HepG2 (cell line): ENCODE data around the gene AMOTL2. TPM values are rescaled to one million over a fixed set of nuclear protein-coding genes. Genes with fewer than 3 reads are reported as not detected.

Source experiments
- ATAC-seq: fragments of 200-7000 bp; cut with Tn5 transposase; 3 replicates; pipeline ENCODE4 v1.9.1; 2020; ENCODE audit warnings: mild to moderate bottlenecking, moderate library complexity
- BruUV-seq: library from RNA; stranded (reverse); fragments of 400-500 nt; replicated peaks from 2 replicates; lab custom pipeline; 2021; lab: Mats Ljungman, UMichigan
- CTCF ChIA-PET: fragments of 300-600 bp; formaldehyde crosslinking; extraction: SDS; loops from one replicate; lab custom pipeline; 2021; ENCODE audit warnings: low total read pairs, inconsistent platforms, low intra/inter-chr PET ratio; lab: Yijun Ruan, JAX
- POLR2A ChIA-PET: fragments of 350-600 bp; sonication (Branson Sonifier 250); formaldehyde crosslinking; loops from one replicate; lab custom pipeline; 2020; ENCODE audit warnings: antibody characterized with exemption, inconsistent platforms; lab: Yijun Ruan, JAX
- DNase-seq: peaks from one replicate; pipeline ENCODE4 v3.0.0-alpha.2; 2015; ENCODE audit warnings: low spot score
- FAIRE-seq: peaks from 3 replicates; lab custom pipeline; 2011; peaks lifted over from hg19 to GRCh38; lab: Jason Lieb, UNC
- H2AFZ ChIP-seq: one replicate; pipeline ENCODE4 v1.6.1; 2011; ENCODE audit warnings: low read length, inconsistent platforms
- H3K27ac ChIP-seq: fragments of 300-600 bp; 3 replicates; pipeline ENCODE4 v1.8.0; 2011; ENCODE audit warnings: mixed run types, mild to moderate bottlenecking, mixed read lengths, low read length, inconsistent platforms; ENCODE audit not compliant: insufficient read depth; ENCODE audit errors: extremely low read length
- H3K27me3 ChIP-seq, 2 experiments: fragments of 200-600 bp in 1 of 2; 2 replicates in 1 of 2; 3 replicates in 1 of 2; pipeline versions ENCODE4 v1.6.0 to v1.8.0; 2011; ENCODE audit warnings: low read length in 2 of 2, mild to moderate bottlenecking in 2 of 2, moderate library complexity in 2 of 2, inconsistent platforms in 1 of 2; ENCODE audit not compliant: insufficient read depth in 2 of 2, control insufficient read depth in 1 of 2
- H3K36me3 ChIP-seq, 2 experiments: fragments of 200-600 bp in 1 of 2; replicated peaks in 1 of 2; 2 replicates in 1 of 2; 3 replicates in 1 of 2; pipeline versions ENCODE4 v1.5.1 to v1.8.0; 2011; ENCODE audit warnings: low read length in 2 of 2, inconsistent platforms in 1 of 2; ENCODE audit not compliant: insufficient read depth in 2 of 2, control insufficient read depth in 1 of 2
- H3K4me1 ChIP-seq: 2 replicates; pipeline ENCODE4 v1.5.1; 2012; ENCODE audit warnings: low read length, inconsistent platforms; ENCODE audit not compliant: insufficient read depth
- H3K4me2 ChIP-seq: 2 replicates; pipeline ENCODE4 v1.6.0; 2011; ENCODE audit warnings: low read depth, low read length, inconsistent platforms
- H3K4me3 ChIP-seq, 3 experiments: fragments of 200-600 bp in 1 of 3; sonication (generic), shearing (Covaris generic) in 1 of 3; replicated peaks in 1 of 3; 2 replicates each; pipeline ENCODE4 v1.5.1; 2011 to 2016; ENCODE audit warnings: low read length in 3 of 3, inconsistent platforms in 2 of 3, low read depth in 2 of 3, mild to moderate bottlenecking in 2 of 3, control low read depth in 1 of 3, mixed read lengths in 1 of 3; ENCODE audit not compliant: insufficient read depth in 1 of 3
- H3K79me2 ChIP-seq: one replicate; pipeline ENCODE4 v1.6.1; 2011; ENCODE audit warnings: low read length, inconsistent platforms; ENCODE audit not compliant: insufficient read depth
- H3K9ac ChIP-seq: 2 replicates; pipeline ENCODE4 v1.6.0; 2011; ENCODE audit warnings: mild to moderate bottlenecking, low read depth, low read length, inconsistent platforms; ENCODE audit not compliant: insufficient read depth
- H3K9me3 ChIP-seq: 2 replicates; pipeline ENCODE4 v1.5.1; 2012; ENCODE audit warnings: mild to moderate bottlenecking, low read length
- H4K20me1 ChIP-seq: 2 replicates; pipeline ENCODE4 v1.6.0; 2011; ENCODE audit warnings: inconsistent platforms, mild to moderate bottlenecking, low read length, moderate library complexity; ENCODE audit not compliant: insufficient read depth
- HMG20A ChIP-seq: IDR thresholded peaks from 2 replicates; pipeline ENCODE4 v1.6.1; 2016; ENCODE audit warnings: borderline replicate concordance
- HNRNPL ChIP-seq: fragments of 200-400 bp; formaldehyde crosslinking; IDR thresholded peaks from 2 replicates; pipeline ENCODE4 v1.6.1; 2017; ENCODE audit warnings: mild to moderate bottlenecking, low read depth, low read length
- NFE2L1 ChIP-seq: sonication (generic); formaldehyde crosslinking; IDR thresholded peaks from 2 replicates; pipeline ENCODE4 v1.4.0; 2020; ENCODE audit warnings: missing genetic modification reagents, mild to moderate bottlenecking, borderline replicate concordance
- ZNF101 ChIP-seq: sonication (generic); formaldehyde crosslinking; IDR thresholded peaks from 2 replicates; pipeline ENCODE4 v1.4.0; 2020; ENCODE audit warnings: mild to moderate bottlenecking, low read depth, missing genetic modification reagents, borderline replicate concordance
- ZNF333 ChIP-seq: sonication (generic); formaldehyde crosslinking; IDR thresholded peaks from 2 replicates; pipeline ENCODE4 v1.4.0; 2020; ENCODE audit warnings: mild to moderate bottlenecking, missing genetic modification reagents, borderline replicate concordance
- ZNF33B ChIP-seq: sonication (generic); formaldehyde crosslinking; IDR thresholded peaks from 2 replicates; pipeline ENCODE4 v1.5.1; 2020; ENCODE audit warnings: mild to moderate bottlenecking, missing genetic modification reagents
- ZNF839 ChIP-seq: sonication (generic); formaldehyde crosslinking; IDR thresholded peaks from 2 replicates; pipeline ENCODE4 v1.4.0; 2020; ENCODE audit warnings: missing genetic modification reagents, mild to moderate bottlenecking, borderline replicate concordance
- WGBS: methylation state at CpG from one replicate; pipeline ENCODE4 v1.1.6; 2017; ENCODE audit warnings: low lambda C conversion rate; 5-methylcytosine and 5-hydroxymethylcytosine counted together
- in situ Hi-C: cut with HindIII; loops from 2 replicates; pipeline ENCODE4 v1.10.0; 2017; ENCODE audit warnings: low pct_unique_long_range_greater_than_20kb; ENCODE audit not compliant: extremely low pct_ligation_motif_present
- intact Hi-C: fragments of 100-400 bp; cut with micrococcal nuclease; formaldehyde crosslinking; loops from one replicate; pipeline ENCODE4 v1.10.0; 2022; ENCODE audit not compliant: unreplicated experiment
- polyA plus RNA-seq, 8 experiments: library from polyadenylated mRNA; depleted of rRNA in 3 of 8; stranded (reverse) in 7 of 8; unstranded in 1 of 8; fragments of >200 nt; fragmentation: Illumina TruSeq in 4 of 8; extraction: Trizol in 4 of 8; gene quantifications; 2 replicates each; pipeline versions ENCODE4 v1.2.1 to v1.2.3, GENCODE V29; 2011 to 2016; ENCODE audit warnings: low read depth in 4 of 8, missing spikeins in 1 of 8, mixed read lengths in 1 of 8; ENCODE audit not compliant: insufficient read depth in 1 of 8
- total RNA-seq, 5 experiments: library from RNA; depleted of rRNA; stranded (reverse); fragments of >200 nt; fragmentation: Illumina TruSeq; extraction: Trizol; gene quantifications; 2 replicates each; pipeline ENCODE4 v1.2.3, GENCODE V29; 2016; ENCODE audit warnings: low read depth in 1 of 5
- TF ChIP-seq, protein P1 (sequence below): sonication (generic); formaldehyde crosslinking; IDR thresholded peaks from 2 replicates; pipeline ENCODE4 v1.4.0; 2020; ENCODE audit warnings: mild to moderate bottlenecking, missing genetic modification reagents
- TF ChIP-seq, protein P2 (sequence below): sonication (generic); formaldehyde crosslinking; IDR thresholded peaks from 2 replicates; pipeline ENCODE4 v1.4.0; 2020; ENCODE audit warnings: missing genetic modification reagents, borderline replicate concordance
- TF ChIP-seq, protein P3 (sequence below): sonication (generic); formaldehyde crosslinking; IDR thresholded peaks from 2 replicates; pipeline ENCODE4 v1.5.1; 2020; ENCODE audit warnings: mild to moderate bottlenecking, missing genetic modification reagents, moderate library complexity
- TF ChIP-seq, protein P4 (sequence below): sonication (generic); formaldehyde crosslinking; IDR thresholded peaks from 2 replicates; pipeline ENCODE4 v1.4.0; 2020; ENCODE audit warnings: missing genetic modification reagents

Gene AMOTL2
- total and polyA plus RNA-seq, 2 of the 13 experiments (the other 11 are each of a cell fraction or from before 2014, with no cell fraction given), result 17.3 to 18.5 TPM

DNA sequence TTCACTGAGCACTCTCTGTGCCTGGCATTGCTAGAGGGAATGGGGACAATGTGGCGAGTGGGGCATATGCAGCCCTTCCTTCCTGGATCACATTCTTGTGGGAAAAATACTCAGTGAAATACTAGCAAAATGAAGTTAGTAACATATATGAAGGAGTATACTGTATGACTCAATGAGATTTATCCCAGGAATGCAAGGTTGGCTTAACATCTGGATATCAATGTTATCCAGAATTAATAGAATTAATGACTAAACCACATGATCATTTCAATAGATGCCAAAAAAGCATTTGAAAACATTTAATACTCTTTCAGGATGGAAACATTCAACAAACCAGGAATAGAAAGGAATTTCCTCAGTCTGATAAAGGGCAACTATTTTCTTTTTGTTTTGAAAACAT, 27.5 kb downstream of the AMOTL2 start:
- 0% methylated on average over 1 of the region's 1 CpG for WGBS
- Histone ChIP-seq H4K20me1 (no peaks in the 10 kb centered on the region), H3K4me1 (peaks cover 21% of the 10 kb centered on the region), H3K27me3 (no peaks in the 10 kb centered on the region), H3K4me2 (no peak overlapping the region), H3K79me2 (no peaks in the 10 kb centered on the region), H3K27ac (no peak overlapping the region), H2AFZ (no peak overlapping the region), H3K9ac (no peak overlapping the region), H3K36me3 (no peaks in the 10 kb centered on the region), H3K4me3 (no peak overlapping the region), H3K9me3 (peaks cover 10% of the 10 kb centered on the region)
- no TSS peak for BruUV-seq
- FAIRE-seq (no peak), DNase-seq (no peak), ATAC-seq (no peak)
- ChIA-PET CTCF (no interaction called here), POLR2A (no interaction called here)
- intact Hi-C loops (no loop called here), in situ Hi-C loops (no loop called here)
- no peak for TF ChIP-seq HNRNPL
- TF ChIP-seq ZNF333 (CRISPR knock-in tag), result no peak
- TF ChIP-seq, protein P1, sequence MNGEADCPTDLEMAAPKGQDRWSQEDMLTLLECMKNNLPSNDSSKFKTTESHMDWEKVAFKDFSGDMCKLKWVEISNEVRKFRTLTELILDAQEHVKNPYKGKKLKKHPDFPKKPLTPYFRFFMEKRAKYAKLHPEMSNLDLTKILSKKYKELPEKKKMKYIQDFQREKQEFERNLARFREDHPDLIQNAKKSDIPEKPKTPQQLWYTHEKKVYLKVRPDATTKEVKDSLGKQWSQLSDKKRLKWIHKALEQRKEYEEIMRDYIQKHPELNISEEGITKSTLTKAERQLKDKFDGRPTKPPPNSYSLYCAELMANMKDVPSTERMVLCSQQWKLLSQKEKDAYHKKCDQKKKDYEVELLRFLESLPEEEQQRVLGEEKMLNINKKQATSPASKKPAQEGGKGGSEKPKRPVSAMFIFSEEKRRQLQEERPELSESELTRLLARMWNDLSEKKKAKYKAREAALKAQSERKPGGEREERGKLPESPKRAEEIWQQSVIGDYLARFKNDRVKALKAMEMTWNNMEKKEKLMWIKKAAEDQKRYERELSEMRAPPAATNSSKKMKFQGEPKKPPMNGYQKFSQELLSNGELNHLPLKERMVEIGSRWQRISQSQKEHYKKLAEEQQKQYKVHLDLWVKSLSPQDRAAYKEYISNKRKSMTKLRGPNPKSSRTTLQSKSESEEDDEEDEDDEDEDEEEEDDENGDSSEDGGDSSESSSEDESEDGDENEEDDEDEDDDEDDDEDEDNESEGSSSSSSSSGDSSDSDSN (CRISPR knock-in tag), result no peak
- TF ChIP-seq, protein P2, sequence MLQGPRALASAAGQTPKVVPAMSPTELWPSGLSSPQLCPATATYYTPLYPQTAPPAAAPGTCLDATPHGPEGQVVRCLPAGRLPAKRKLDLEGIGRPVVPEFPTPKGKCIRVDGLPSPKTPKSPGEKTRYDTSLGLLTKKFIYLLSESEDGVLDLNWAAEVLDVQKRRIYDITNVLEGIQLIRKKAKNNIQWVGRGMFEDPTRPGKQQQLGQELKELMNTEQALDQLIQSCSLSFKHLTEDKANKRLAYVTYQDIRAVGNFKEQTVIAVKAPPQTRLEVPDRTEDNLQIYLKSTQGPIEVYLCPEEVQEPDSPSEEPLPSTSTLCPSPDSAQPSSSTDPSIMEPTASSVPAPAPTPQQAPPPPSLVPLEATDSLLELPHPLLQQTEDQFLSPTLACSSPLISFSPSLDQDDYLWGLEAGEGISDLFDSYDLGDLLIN (CRISPR knock-in tag), result no peak
- TF ChIP-seq ZNF33B (CRISPR knock-in tag), result no peak
- TF ChIP-seq ZNF101, result no peak
- no peak for TF ChIP-seq ZNF839
- no peak for TF ChIP-seq HMG20A
- TF ChIP-seq, protein P3, sequence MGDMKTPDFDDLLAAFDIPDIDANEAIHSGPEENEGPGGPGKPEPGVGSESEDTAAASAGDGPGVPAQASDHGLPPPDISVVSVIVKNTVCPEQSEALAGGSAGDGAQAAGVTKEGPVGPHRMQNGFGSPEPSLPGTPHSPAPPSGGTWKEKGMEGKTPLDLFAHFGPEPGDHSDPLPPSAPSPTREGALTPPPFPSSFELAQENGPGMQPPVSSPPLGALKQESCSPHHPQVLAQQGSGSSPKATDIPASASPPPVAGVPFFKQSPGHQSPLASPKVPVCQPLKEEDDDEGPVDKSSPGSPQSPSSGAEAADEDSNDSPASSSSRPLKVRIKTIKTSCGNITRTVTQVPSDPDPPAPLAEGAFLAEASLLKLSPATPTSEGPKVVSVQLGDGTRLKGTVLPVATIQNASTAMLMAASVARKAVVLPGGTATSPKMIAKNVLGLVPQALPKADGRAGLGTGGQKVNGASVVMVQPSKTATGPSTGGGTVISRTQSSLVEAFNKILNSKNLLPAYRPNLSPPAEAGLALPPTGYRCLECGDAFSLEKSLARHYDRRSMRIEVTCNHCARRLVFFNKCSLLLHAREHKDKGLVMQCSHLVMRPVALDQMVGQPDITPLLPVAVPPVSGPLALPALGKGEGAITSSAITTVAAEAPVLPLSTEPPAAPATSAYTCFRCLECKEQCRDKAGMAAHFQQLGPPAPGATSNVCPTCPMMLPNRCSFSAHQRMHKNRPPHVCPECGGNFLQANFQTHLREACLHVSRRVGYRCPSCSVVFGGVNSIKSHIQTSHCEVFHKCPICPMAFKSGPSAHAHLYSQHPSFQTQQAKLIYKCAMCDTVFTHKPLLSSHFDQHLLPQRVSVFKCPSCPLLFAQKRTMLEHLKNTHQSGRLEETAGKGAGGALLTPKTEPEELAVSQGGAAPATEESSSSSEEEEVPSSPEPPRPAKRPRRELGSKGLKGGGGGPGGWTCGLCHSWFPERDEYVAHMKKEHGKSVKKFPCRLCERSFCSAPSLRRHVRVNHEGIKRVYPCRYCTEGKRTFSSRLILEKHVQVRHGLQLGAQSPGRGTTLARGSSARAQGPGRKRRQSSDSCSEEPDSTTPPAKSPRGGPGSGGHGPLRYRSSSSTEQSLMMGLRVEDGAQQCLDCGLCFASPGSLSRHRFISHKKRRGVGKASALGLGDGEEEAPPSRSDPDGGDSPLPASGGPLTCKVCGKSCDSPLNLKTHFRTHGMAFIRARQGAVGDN (CRISPR knock-in tag), result no peak
- TF ChIP-seq, protein P4, sequence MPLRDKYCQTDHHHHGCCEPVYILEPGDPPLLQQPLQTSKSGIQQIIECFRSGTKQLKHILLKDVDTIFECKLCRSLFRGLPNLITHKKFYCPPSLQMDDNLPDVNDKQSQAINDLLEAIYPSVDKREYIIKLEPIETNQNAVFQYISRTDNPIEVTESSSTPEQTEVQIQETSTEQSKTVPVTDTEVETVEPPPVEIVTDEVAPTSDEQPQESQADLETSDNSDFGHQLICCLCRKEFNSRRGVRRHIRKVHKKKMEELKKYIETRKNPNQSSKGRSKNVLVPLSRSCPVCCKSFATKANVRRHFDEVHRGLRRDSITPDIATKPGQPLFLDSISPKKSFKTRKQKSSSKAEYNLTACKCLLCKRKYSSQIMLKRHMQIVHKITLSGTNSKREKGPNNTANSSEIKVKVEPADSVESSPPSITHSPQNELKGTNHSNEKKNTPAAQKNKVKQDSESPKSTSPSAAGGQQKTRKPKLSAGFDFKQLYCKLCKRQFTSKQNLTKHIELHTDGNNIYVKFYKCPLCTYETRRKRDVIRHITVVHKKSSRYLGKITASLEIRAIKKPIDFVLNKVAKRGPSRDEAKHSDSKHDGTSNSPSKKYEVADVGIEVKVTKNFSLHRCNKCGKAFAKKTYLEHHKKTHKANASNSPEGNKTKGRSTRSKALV (CRISPR knock-in tag), result no peak
- no peak for TF ChIP-seq NFE2L1 (CRISPR knock-in tag)
